Brain microvascular endothelial cell (primary cell): ENCODE measurements around the gene ERCC3.

Experiments
- DNase-seq: peaks from one replicate; pipeline ENCODE4 v3.0.0-alpha.2; 2020
- H3K27ac ChIP-seq: fragments of 250-450 bp; sonication (Bioruptor Pico); 2 replicates; pipeline ENCODE4 v1.5.1; 2020; ENCODE audit warnings: mild to moderate bottlenecking, moderate library complexity
- H3K27me3 ChIP-seq: fragments of 250-450 bp; sonication (Bioruptor Pico); replicated peaks from 2 replicates; pipeline ENCODE4 v1.5.1; 2020; ENCODE audit warnings: mild to moderate bottlenecking
- H3K36me3 ChIP-seq: fragments of 250-450 bp; sonication (Bioruptor Pico); replicated peaks from 2 replicates; pipeline ENCODE4 v1.5.1; 2020; ENCODE audit warnings: mild to moderate bottlenecking
- H3K4me3 ChIP-seq: 2 replicates; pipeline ENCODE4 v1.5.1; 2011; ENCODE audit warnings: low read depth, mild to moderate bottlenecking, control low read depth, low read length, moderate library complexity
- CTCF ChIP-seq: IDR thresholded peaks from 2 replicates; pipeline ENCODE4 v1.5.1; 2011; ENCODE audit warnings: low read depth, mild to moderate bottlenecking, moderate library complexity, low read length, control low read depth, inconsistent platforms; ENCODE audit errors: missing control alignments
- in situ Hi-C: cut with HindIII; loops from 2 replicates; pipeline ENCODE4 v1.10.0; 2017; ENCODE audit warnings: low sequenced_read_pairs, low pct_ligation_motif_present

The ERCC3 gene

GRCh38 chr2:127305990-127306585 is 12.1 kb upstream of the ERCC3 start:
- TF ChIP-seq CTCF, result no peak
- in situ Hi-C loops, result no loop called here
- H3K36me3 ChIP-seq, result peaks cover 18% of the 10 kb centered on the region
- no peak overlapping the region for H3K27ac ChIP-seq
- H3K4me3 ChIP-seq, result no peak overlapping the region
- no peaks in the 10 kb centered on the region for H3K27me3 ChIP-seq
- DNase-seq, result no peak

GRCh38 chr2:127302168-127302567 is 8.2 kb upstream of the ERCC3 start:
- no peaks in the 10 kb centered on the region for H3K27me3 ChIP-seq
- H3K27ac ChIP-seq, result no peak overlapping the region
- DNase-seq, result no peak
- TF ChIP-seq CTCF, result no peak
- H3K4me3 ChIP-seq, result no peak overlapping the region
- H3K36me3 ChIP-seq, result peaks cover 10% of the 10 kb centered on the region
- in situ Hi-C loops, result no loop called here

- no peak for DNase-seq
- Histone ChIP-seq H3K27me3 (no peaks in the 10 kb centered on the region), H3K36me3 (peaks cover 41% of the 10 kb centered on the region), H3K27ac (no peak overlapping the region), H3K4me3 (peak overlapping the region; percentile 97)
- no peak for TF ChIP-seq CTCF
- in situ Hi-C loops, result no loop called here
Observed at GRCh38 chr2:127293386-127293747, 577 bp downstream of the ERCC3 start.

- no peak for DNase-seq
- in situ Hi-C loops, result no loop called here
- Histone ChIP-seq H3K27me3 (no peaks in the 10 kb centered on the region), H3K27ac (no peak overlapping the region), H3K4me3 (no peak overlapping the region), H3K36me3 (peaks cover 85% of the 10 kb centered on the region)
- TF ChIP-seq CTCF, result no peak
Observed at GRCh38 chr2:127288274-127288673, 5.7 kb downstream of the ERCC3 start.

GRCh38 chr2:127283275-127283674 is 10.7 kb downstream of the ERCC3 start:
- no peak for TF ChIP-seq CTCF
- Histone ChIP-seq H3K27me3 (no peaks in the 10 kb centered on the region), H3K27ac (no peak overlapping the region), H3K36me3 (peaks cover 64% of the 10 kb centered on the region), H3K4me3 (no peak overlapping the region)
- in situ Hi-C loops, result no loop called here
- DNase-seq, result no peak

- in situ Hi-C loops, result no loop called here
- no peak for DNase-seq
- TF ChIP-seq CTCF, result no peak
- H3K36me3 ChIP-seq, result peaks cover 54% of the 10 kb centered on the region
- no peaks in the 10 kb centered on the region for H3K27me3 ChIP-seq
- no peak overlapping the region for H3K27ac ChIP-seq
- no peak overlapping the region for H3K4me3 ChIP-seq
Observed at GRCh38 chr2:127280693-127281092, 13.3 kb downstream of the ERCC3 start.
